H9 (cell line): ENCODE measurements around the gene EIF6. TPM values are rescaled to one million over a fixed set of nuclear protein-coding genes. Genes with fewer than 3 reads are reported as not detected.

Source experiments
- DNase-seq: peaks from one replicate; pipeline ENCODE4 v3.0.0-alpha.2; 2017
- H2AFZ ChIP-seq: one replicate; pipeline ENCODE4 v1.6.1; 2013; ENCODE audit warnings: mild to moderate bottlenecking, low read length, control low read depth, moderate library complexity
- H2AK5ac ChIP-seq: 2 replicates; pipeline ENCODE4 v1.6.1; 2013; ENCODE audit warnings: low read length, control low read depth, mixed read lengths; ENCODE audit not compliant: insufficient read length
- H2BK120ac ChIP-seq: one replicate; pipeline ENCODE4 v1.6.1; 2013; ENCODE audit warnings: low read depth, mild to moderate bottlenecking, low read length, control low read depth, inconsistent platforms; ENCODE audit not compliant: poor library complexity, severe bottlenecking
- H2BK12ac ChIP-seq: 2 replicates; pipeline ENCODE4 v1.6.1; 2013; ENCODE audit warnings: low read length, control low read depth, mixed read lengths, low read depth; ENCODE audit not compliant: insufficient read length
- H2BK15ac ChIP-seq: 2 replicates; pipeline ENCODE4 v1.6.1; 2013; ENCODE audit warnings: low read depth, low read length, control low read depth
- H2BK20ac ChIP-seq: one replicate; pipeline ENCODE4 v1.6.1; 2013; ENCODE audit warnings: low read depth, mild to moderate bottlenecking, low read length, control low read depth, inconsistent platforms; ENCODE audit not compliant: poor library complexity, severe bottlenecking
- H2BK5ac ChIP-seq: 2 replicates; pipeline ENCODE4 v1.6.1; 2013; ENCODE audit warnings: low read length, control low read depth, mixed read lengths; ENCODE audit not compliant: insufficient read length
- H3K14ac ChIP-seq: 2 replicates; pipeline ENCODE4 v1.6.1; 2013; ENCODE audit warnings: low read length, control low read depth; ENCODE audit not compliant: insufficient read depth
- H3K18ac ChIP-seq: 2 replicates; pipeline ENCODE4 v1.6.1; 2013; ENCODE audit warnings: low read depth, mild to moderate bottlenecking, mixed read lengths, low read length, control low read depth; ENCODE audit not compliant: insufficient read length
- H3K23ac ChIP-seq: 2 replicates; pipeline ENCODE4 v1.6.1; 2013; ENCODE audit warnings: low read length, control low read depth, mixed read lengths, low read depth; ENCODE audit not compliant: insufficient read length
- H3K23me2 ChIP-seq: 2 replicates; pipeline ENCODE4 v1.6.1; 2013; ENCODE audit warnings: low read depth, mild to moderate bottlenecking, mixed read lengths, low read length, control low read depth; ENCODE audit not compliant: insufficient read length, poor library complexity, severe bottlenecking
- H3K27ac ChIP-seq: 2 replicates; pipeline ENCODE4 v1.5.1; 2013; ENCODE audit warnings: low read length, control low read depth, mixed read lengths, low read depth; ENCODE audit not compliant: insufficient read length
- H3K27me3 ChIP-seq: 2 replicates; pipeline ENCODE4 v1.6.1; 2013; ENCODE audit warnings: low read length, control low read depth, inconsistent platforms; ENCODE audit not compliant: insufficient read depth
- H3K4ac ChIP-seq: 2 replicates; pipeline ENCODE4 v1.6.1; 2013; ENCODE audit warnings: low read depth, mild to moderate bottlenecking, control low read depth, inconsistent platforms, low read length, moderate library complexity
- H3K4me1 ChIP-seq: 2 replicates; pipeline ENCODE4 v1.6.1; 2013; ENCODE audit warnings: low read length, control low read depth, inconsistent platforms; ENCODE audit not compliant: insufficient read depth
- H3K4me2 ChIP-seq: 2 replicates; pipeline ENCODE4 v1.6.1; 2013; ENCODE audit warnings: low read length, control low read depth, mixed read lengths; ENCODE audit not compliant: insufficient read length, insufficient read depth
- H3K56ac ChIP-seq: 2 replicates; pipeline ENCODE4 v1.6.1; 2013; ENCODE audit warnings: low read depth, mild to moderate bottlenecking, mixed read lengths, low read length, control low read depth; ENCODE audit not compliant: insufficient read length
- H3K79me1 ChIP-seq: 2 replicates; pipeline ENCODE4 v1.6.1; 2013; ENCODE audit warnings: low read depth, mild to moderate bottlenecking, moderate library complexity, low read length, control low read depth, inconsistent platforms; ENCODE audit not compliant: insufficient read depth, poor library complexity, severe bottlenecking
- H3K79me2 ChIP-seq: 2 replicates; pipeline ENCODE4 v1.6.1; 2013; ENCODE audit warnings: low read length, control low read depth, inconsistent platforms; ENCODE audit not compliant: insufficient read depth
- H3K9ac ChIP-seq: 2 replicates; pipeline ENCODE4 v1.6.1; 2013; ENCODE audit warnings: low read length, control low read depth, mixed read lengths; ENCODE audit not compliant: insufficient read length; ENCODE audit errors: extremely low read depth
- H3K9me3 ChIP-seq: one replicate; pipeline ENCODE4 v1.6.1; 2013; ENCODE audit warnings: low read depth, low read length, inconsistent platforms; ENCODE audit not compliant: control insufficient read depth
- H3T11ph ChIP-seq: one replicate; pipeline ENCODE4 v1.6.1; 2013; ENCODE audit warnings: mild to moderate bottlenecking, low read length, control low read depth, inconsistent platforms
- H4K20me1 ChIP-seq: one replicate; pipeline ENCODE4 v1.6.1; 2013; ENCODE audit not compliant: control insufficient read depth, insufficient read length, insufficient read depth
- H4K5ac ChIP-seq: 2 replicates; pipeline ENCODE4 v1.6.1; 2013; ENCODE audit warnings: low read depth, mild to moderate bottlenecking, mixed read lengths, low read length, control low read depth; ENCODE audit not compliant: insufficient read length
- H4K8ac ChIP-seq: replicated peaks from 2 replicates; pipeline ENCODE4 v1.6.1; 2013; ENCODE audit warnings: low read length, control low read depth, mixed read lengths, low read depth; ENCODE audit not compliant: insufficient read length
- H4K91ac ChIP-seq: 2 replicates; pipeline ENCODE4 v1.6.1; 2013; ENCODE audit warnings: low read depth, mild to moderate bottlenecking, moderate library complexity, mixed read lengths, low read length, control low read depth; ENCODE audit not compliant: insufficient read length
- H3K27ac Mint-ChIP-seq, 3 experiments: 2 replicates in 2 of 3; 3 replicates in 1 of 3; pipeline ENCODE4 v1.8.0; 2020 to 2021; ENCODE audit warnings: mixed read lengths in 3 of 3, mild to moderate bottlenecking in 1 of 3, moderate library complexity in 1 of 3
- H3K27me3 Mint-ChIP-seq: 2 replicates; pipeline ENCODE4 v1.8.0; 2021; ENCODE audit warnings: low read depth, mild to moderate bottlenecking, moderate library complexity, mixed read lengths
- H3K36me3 Mint-ChIP-seq, 3 experiments: 2 replicates in 2 of 3; 3 replicates in 1 of 3; pipeline ENCODE4 v1.8.0; 2020 to 2021; ENCODE audit warnings: low read depth in 3 of 3, mixed read lengths in 3 of 3; ENCODE audit not compliant: insufficient read depth in 1 of 3
- H3K4me1 Mint-ChIP-seq, 2 experiments: 2 replicates each; pipeline ENCODE4 v1.8.0; 2020; ENCODE audit warnings: mixed read lengths in 2 of 2
- H3K4me3 Mint-ChIP-seq, 2 experiments: 2 replicates in 1 of 2; 3 replicates in 1 of 2; pipeline ENCODE4 v1.8.0; 2020 to 2021; ENCODE audit warnings: mild to moderate bottlenecking in 2 of 2, mixed read lengths in 2 of 2, moderate library complexity in 1 of 2
- H3K9me3 Mint-ChIP-seq, 2 experiments: 2 replicates in 1 of 2; 3 replicates in 1 of 2; pipeline ENCODE4 v1.8.0; 2020; ENCODE audit warnings: mild to moderate bottlenecking in 2 of 2, mixed read lengths in 2 of 2, moderate library complexity in 1 of 2
- CTCF ChIP-seq: fragments of 200-600 bp; sonication (generic); conservative IDR thresholded peaks from 3 replicates; pipeline ENCODE4 v1.8.0; 2021; ENCODE audit warnings: antibody characterized with exemption, mild to moderate bottlenecking
- WGBS: extraction: QIAGEN DNeasy Blood & Tissue Kit; methylation state at CpG from one replicate; pipeline ENCODE4 v1.1.7; 2013; ENCODE audit warnings: missing lambda C conversion rate, low lambda C conversion rate, mixed read lengths; ENCODE audit not compliant: insufficient read length; ENCODE audit errors: extremely low coverage; 5-methylcytosine and 5-hydroxymethylcytosine counted together
- total RNA-seq: library from RNA; stranded (reverse); gene quantifications from 2 replicates; pipeline ENCODE4 v1.2.1, GENCODE V29; 2021

The EIF6 gene
- total RNA-seq, 1 experiment from 2014 or later: 150 TPM

GRCh38 chr20:35294293-35294685 is 9.7 kb upstream of the EIF6 start:
- H2BK15ac ChIP-seq: no peak overlapping the region
- no peaks in the 10 kb centered on the region for H3K23me2 ChIP-seq
- H2AK5ac ChIP-seq: no peak overlapping the region
- H3K27ac ChIP-seq: no peak overlapping the region
- H4K20me1 ChIP-seq: no peaks in the 10 kb centered on the region
- H2BK120ac ChIP-seq: no peak overlapping the region
- TF ChIP-seq CTCF: no peak
- no peak overlapping the region for H3K4me2 ChIP-seq
- H3K79me2 ChIP-seq: no peaks in the 10 kb centered on the region
- H3K4ac ChIP-seq: no peak overlapping the region
- no peak overlapping the region for H3K14ac ChIP-seq
- H3K9ac ChIP-seq: no peak overlapping the region
- H3K27ac Mint-ChIP-seq: no peak overlapping the region
- H3K4me1 ChIP-seq: no peaks in the 10 kb centered on the region; the same call in 1 of the 2 replicates
- no peak overlapping the region for H2BK20ac ChIP-seq
- no peaks in the 10 kb centered on the region; a peak in 1 of 7 replicates for H3K36me3 Mint-ChIP-seq
- no peaks in the 10 kb centered on the region; a peak in 1 of 5 replicates for H3K9me3 Mint-ChIP-seq
- no peak overlapping the region for H2AFZ ChIP-seq
- H3K27me3 Mint-ChIP-seq: peaks cover 13% of the 10 kb centered on the region
- H3K27me3 ChIP-seq: no peaks in the 10 kb centered on the region
- H4K91ac ChIP-seq: no peak overlapping the region
- no peak overlapping the region for H3K18ac ChIP-seq
- no peak overlapping the region for H2BK5ac ChIP-seq
- H2BK12ac ChIP-seq: no peak overlapping the region
- no peak overlapping the region for H3K56ac ChIP-seq
- no peaks in the 10 kb centered on the region for H3K9me3 ChIP-seq
- H3K23ac ChIP-seq: no peak overlapping the region
- H4K8ac ChIP-seq: no peak overlapping the region
- no peak for DNase-seq
- H3K4me3 Mint-ChIP-seq: no peak overlapping the region
- peaks cover 4 to 5% of the 10 kb centered on the region in 2 experiments; a peak in 2 of 4 replicates for H3K4me1 Mint-ChIP-seq
- no peak overlapping the region for H3T11ph ChIP-seq
- H4K5ac ChIP-seq: no peak overlapping the region
- WGBS: no CpG with 5 or more reads among the region's 5 CpGs
- H3K79me1 ChIP-seq: no peaks in the 10 kb centered on the region
